Thymus (tissue), 11 donors: ENCODE data around the gene TAS2R14. TPM values are rescaled to one million over a fixed set of nuclear protein-coding genes. Genes with fewer than 3 reads are reported as not detected.

Experiments
- DNase-seq, 9 donors: peaks; one replicate each; pipeline ENCODE4 v3.0.0-alpha.2; 2013; ENCODE audit warnings: low spot score in 9 of 9, low read depth in 6 of 9, missing footprints in 1 of 9
- H3K27ac ChIP-seq, 2 donors: one replicate each; pipeline ENCODE4 v1.5.1; 2013; ENCODE audit warnings: control low read depth in 1 of 2, low read depth in 1 of 2, low read length in 1 of 2, mild to moderate bottlenecking in 1 of 2, moderate library complexity in 1 of 2
- H3K27me3 ChIP-seq, 2 donors: one replicate each; pipeline ENCODE4 v1.5.1; 2013; ENCODE audit warnings: low read length in 1 of 2; ENCODE audit not compliant: control insufficient read depth in 2 of 2, insufficient read depth in 1 of 2
- H3K36me3 ChIP-seq, 2 donors: one replicate each; pipeline ENCODE4 v1.5.1; 2013; ENCODE audit warnings: low read length in 1 of 2, mild to moderate bottlenecking in 1 of 2, moderate library complexity in 1 of 2; ENCODE audit not compliant: control insufficient read depth in 2 of 2, insufficient read depth in 2 of 2
- H3K4me1 ChIP-seq, 2 donors: one replicate each; pipeline ENCODE4 v1.5.1; 2013; ENCODE audit warnings: low read length in 2 of 2; ENCODE audit not compliant: control insufficient read depth in 2 of 2, insufficient read depth in 2 of 2
- H3K4me3 ChIP-seq, 2 donors: one replicate each; pipeline ENCODE4 v1.5.1; 2013; ENCODE audit warnings: low read length in 2 of 2, control low read depth in 1 of 2, mild to moderate bottlenecking in 1 of 2
- H3K9me3 ChIP-seq, 2 donors: one replicate each; pipeline ENCODE4 v1.5.1; 2013; ENCODE audit warnings: low read length in 1 of 2, mild to moderate bottlenecking in 1 of 2; ENCODE audit not compliant: control insufficient read depth in 2 of 2, insufficient read depth in 1 of 2
- WGBS: extraction: QIAGEN DNeasy Blood & Tissue Kit; methylation state at CpG from one replicate; pipeline ENCODE4 v1.1.7; 2013; 5-methylcytosine and 5-hydroxymethylcytosine counted together
- polyA plus RNA-seq: library from polyadenylated mRNA; stranded (reverse); fragments of 200-250 nt; gene quantifications from one replicate; pipeline ENCODE4 v1.2.3, GENCODE V29; 2013
- total RNA-seq: library from RNA; stranded (reverse); fragments of 120-200 nt; gene quantifications from one replicate; pipeline ENCODE4 v1.2.4, GENCODE V29; 2013
- donor health status: healthy.

The TAS2R14 gene
- total and polyA plus RNA-seq, 2 donors, result 1.0 to 5.3 TPM

- H3K4me1 ChIP-seq, result no peaks in the 10 kb centered on the region
- H3K9me3 ChIP-seq, result peaks cover 0 to 10% of the 10 kb centered on the region in 2 donors
- H3K4me3 ChIP-seq, result no peak overlapping the region
- H3K36me3 ChIP-seq, result no peaks in the 10 kb centered on the region
- no peak for DNase-seq
- H3K27me3 ChIP-seq, result no peaks in the 10 kb centered on the region
- no peak overlapping the region for H3K27ac ChIP-seq
- WGBS, result 100% methylated on average over 1 of the region's 1 CpG
Observed at GRCh38 chr12:10900530-10900929, 38.5 kb downstream of the TAS2R14 start.

GRCh38 chr12:10896854-10897253 lies 42.2 kb downstream of the TAS2R14 start:
- no peak overlapping the region for H3K27ac ChIP-seq
- H3K27me3 ChIP-seq, result no peaks in the 10 kb centered on the region
- H3K4me3 ChIP-seq, result no peak overlapping the region
- no peak for DNase-seq
- WGBS, result 98% methylated on average over 5 of the region's 5 CpGs
- H3K9me3 ChIP-seq, result peaks cover 0 to 7% of the 10 kb centered on the region in 2 donors
- no peaks in the 10 kb centered on the region for H3K4me1 ChIP-seq
- H3K36me3 ChIP-seq, result no peaks in the 10 kb centered on the region

GRCh38 chr12:10891937-10892336 lies 47.1 kb downstream of the TAS2R14 start:
- no peak for DNase-seq
- no peaks in the 10 kb centered on the region for H3K27me3 ChIP-seq
- no peaks in the 10 kb centered on the region for H3K4me1 ChIP-seq
- no peak overlapping the region for H3K4me3 ChIP-seq
- H3K36me3 ChIP-seq, result no peaks in the 10 kb centered on the region
- no peaks in the 10 kb centered on the region for H3K9me3 ChIP-seq
- 100% methylated on average over 2 of the region's 2 CpGs for WGBS
- H3K27ac ChIP-seq, result no peak overlapping the region

GRCh38 chr12:10889226-10889625 lies 49.8 kb downstream of the TAS2R14 start:
- H3K4me3 ChIP-seq, result no peak overlapping the region
- no peaks in the 10 kb centered on the region for H3K4me1 ChIP-seq
- no peaks in the 10 kb centered on the region for H3K36me3 ChIP-seq
- no peak for DNase-seq
- H3K27me3 ChIP-seq, result no peaks in the 10 kb centered on the region
- no peak overlapping the region for H3K27ac ChIP-seq
- no peaks in the 10 kb centered on the region for H3K9me3 ChIP-seq

Other genes starting within 250 kb of the TAS2R14 start
- 36.6 TPM for gene YBX3, start 215.9 kb downstream of the TAS2R14 start, total RNA-seq
- 446 TPM for gene YBX3, start 215.9 kb downstream of the TAS2R14 start, polyA plus RNA-seq
- gene TAS2R7, start 136.6 kb downstream of the TAS2R14 start, total RNA-seq, result not detected
- not detected for gene TAS2R7, start 136.6 kb downstream of the TAS2R14 start, polyA plus RNA-seq
- not detected for gene TAS2R8, start 132.0 kb downstream of the TAS2R14 start, total RNA-seq
- not detected for gene TAS2R8, start 132.0 kb downstream of the TAS2R14 start, polyA plus RNA-seq
- not detected for gene TAS2R9, start 129.1 kb downstream of the TAS2R14 start, total RNA-seq
- gene TAS2R9, start 129.1 kb downstream of the TAS2R14 start, polyA plus RNA-seq, result not detected
- gene TAS2R10, start 112.9 kb downstream of the TAS2R14 start, total RNA-seq, result 0.47 TPM
- gene TAS2R10, start 112.9 kb downstream of the TAS2R14 start, polyA plus RNA-seq, result 0.21 TPM
- 1.5 TPM for gene PRR4, start 89.8 kb downstream of the TAS2R14 start, total RNA-seq
- 6.4 TPM for gene PRR4, start 89.8 kb downstream of the TAS2R14 start, polyA plus RNA-seq
- 18.7 TPM for gene PRH1, start 55.0 kb downstream of the TAS2R14 start, total RNA-seq
- gene PRH1, start 55.0 kb downstream of the TAS2R14 start, polyA plus RNA-seq, result 7.4 TPM
- gene TAS2R13, start 29.7 kb downstream of the TAS2R14 start, total RNA-seq, result 0.52 TPM
- 0.05 TPM for gene TAS2R13, start 29.7 kb downstream of the TAS2R14 start, polyA plus RNA-seq
- gene PRH2, start 10.0 kb downstream of the TAS2R14 start, total RNA-seq, result 0.80 TPM
- 1.1 TPM for gene PRH2, start 10.0 kb downstream of the TAS2R14 start, polyA plus RNA-seq
- 0.47 TPM for gene TAS2R50, start 47.6 kb upstream of the TAS2R14 start, total RNA-seq
- gene TAS2R50, start 47.6 kb upstream of the TAS2R14 start, polyA plus RNA-seq, result not detected
- gene TAS2R20, start 59.0 kb upstream of the TAS2R14 start, total RNA-seq, result 0.76 TPM
- 0.30 TPM for gene TAS2R20, start 59.0 kb upstream of the TAS2R14 start, polyA plus RNA-seq
- gene TAS2R19, start 83.4 kb upstream of the TAS2R14 start, total RNA-seq, result 2.0 TPM
- gene TAS2R19, start 83.4 kb upstream of the TAS2R14 start, polyA plus RNA-seq, result 1.6 TPM
- gene TAS2R31, start 92.1 kb upstream of the TAS2R14 start, total RNA-seq, result 2.0 TPM
- 0.75 TPM for gene TAS2R31, start 92.1 kb upstream of the TAS2R14 start, polyA plus RNA-seq
- 0.61 TPM for gene TAS2R46, start 123.0 kb upstream of the TAS2R14 start, total RNA-seq
- 0.05 TPM for gene TAS2R46, start 123.0 kb upstream of the TAS2R14 start, polyA plus RNA-seq
- 0.94 TPM for gene TAS2R43, start 153.1 kb upstream of the TAS2R14 start, total RNA-seq
- 0.14 TPM for gene TAS2R43, start 153.1 kb upstream of the TAS2R14 start, polyA plus RNA-seq
- 1.7 TPM for gene TAS2R30, start 195.4 kb upstream of the TAS2R14 start, total RNA-seq
- 0.14 TPM for gene TAS2R30, start 195.4 kb upstream of the TAS2R14 start, polyA plus RNA-seq
- 9.6 TPM for gene SMIM10L1, start 231.9 kb upstream of the TAS2R14 start, total RNA-seq
- 16.9 TPM for gene SMIM10L1, start 231.9 kb upstream of the TAS2R14 start, polyA plus RNA-seq
- 0.09 TPM for gene TAS2R42, start 247.7 kb upstream of the TAS2R14 start, total RNA-seq
- 0.05 TPM for gene TAS2R42, start 247.7 kb upstream of the TAS2R14 start, polyA plus RNA-seq